Nucleus accumbens (tissue), 56 donors: Measurements from ENCODE around the gene AQP10.
"Not testable (repeated sequence)": the region's sequence is repeated elsewhere in the genome, so short reads cannot be mapped to it uniquely, and the experiment has no call there.

Experiments used
- DNase-seq, 56 donors: peaks; one replicate each; lab custom pipeline; 2025; lab: John Stamatoyannopoulos, UW

Gene AQP10

GRCh38 chr1:154321609-154321934, 679 bp downstream of the AQP10 start:
- not testable (repeated sequence) for DNase-seq

- no peak for DNase-seq
Observed at GRCh38 chr1:154323493-154323892, 2.6 kb downstream of the AQP10 start.

GRCh38 chr1:154324241-154324640, 3.3 kb downstream of the AQP10 start:
- no peak for DNase-seq

DNA sequence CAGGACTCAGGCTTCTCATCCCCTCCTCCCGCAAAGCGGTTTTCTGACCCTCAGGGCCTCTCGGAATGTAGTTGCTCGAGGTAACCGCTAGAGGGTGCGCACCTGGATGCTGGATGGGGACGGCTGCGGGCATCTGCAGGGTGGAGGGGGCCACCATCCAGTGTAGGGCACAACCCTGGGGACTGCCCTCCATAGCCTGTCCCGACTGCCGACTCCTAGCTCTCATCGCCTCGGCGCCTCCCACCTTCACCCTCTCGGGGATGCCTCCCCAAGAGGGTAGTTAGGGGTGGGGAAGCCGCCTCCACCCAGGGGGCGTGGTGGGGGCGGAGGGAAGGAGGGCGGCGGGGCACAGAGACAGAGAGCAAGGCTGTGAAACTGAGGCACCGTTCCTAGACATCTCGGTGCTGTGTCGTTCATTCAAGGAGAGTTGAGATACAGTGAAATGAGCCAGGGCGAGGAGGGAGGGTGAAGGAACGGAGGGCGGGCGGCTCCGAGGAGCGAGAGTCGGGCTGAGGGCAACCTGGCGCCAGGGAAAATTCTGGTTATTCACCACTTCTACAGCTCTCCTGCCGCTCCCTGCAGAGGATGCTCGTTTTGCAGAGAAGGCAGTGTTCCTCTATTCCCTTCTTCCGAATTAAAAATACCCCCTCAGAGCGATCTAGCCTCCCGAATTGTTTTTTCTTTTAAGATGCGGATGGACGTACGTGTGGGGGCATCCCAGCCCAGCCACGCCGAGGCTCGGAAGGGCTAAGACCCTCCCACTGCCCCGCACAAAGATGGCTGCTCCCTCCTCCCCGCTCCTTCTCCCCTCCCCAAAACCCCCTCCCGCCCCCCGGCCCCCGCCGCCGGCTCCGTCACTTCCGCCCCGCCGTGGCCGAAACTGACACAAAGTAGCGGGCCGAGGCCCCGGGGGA, 4.0 kb downstream of the AQP10 start, which contains the start of gene ATP8B2:
Gene ATP8B2 (plus strand): TSS at position 857 of the 914 bp plus-strand sequence. CDS start 2,617 bp downstream, outside the sequence.
- peak in 53 of 56 donors; percentile 24 to 84 (median 61) for DNase-seq

- DNase-seq = peak in 42 of 56 donors; percentile 10 to 64 (median 44)
Observed at GRCh38 chr1:154325583-154326545, 5.0 kb downstream of the AQP10 start.

DNA sequence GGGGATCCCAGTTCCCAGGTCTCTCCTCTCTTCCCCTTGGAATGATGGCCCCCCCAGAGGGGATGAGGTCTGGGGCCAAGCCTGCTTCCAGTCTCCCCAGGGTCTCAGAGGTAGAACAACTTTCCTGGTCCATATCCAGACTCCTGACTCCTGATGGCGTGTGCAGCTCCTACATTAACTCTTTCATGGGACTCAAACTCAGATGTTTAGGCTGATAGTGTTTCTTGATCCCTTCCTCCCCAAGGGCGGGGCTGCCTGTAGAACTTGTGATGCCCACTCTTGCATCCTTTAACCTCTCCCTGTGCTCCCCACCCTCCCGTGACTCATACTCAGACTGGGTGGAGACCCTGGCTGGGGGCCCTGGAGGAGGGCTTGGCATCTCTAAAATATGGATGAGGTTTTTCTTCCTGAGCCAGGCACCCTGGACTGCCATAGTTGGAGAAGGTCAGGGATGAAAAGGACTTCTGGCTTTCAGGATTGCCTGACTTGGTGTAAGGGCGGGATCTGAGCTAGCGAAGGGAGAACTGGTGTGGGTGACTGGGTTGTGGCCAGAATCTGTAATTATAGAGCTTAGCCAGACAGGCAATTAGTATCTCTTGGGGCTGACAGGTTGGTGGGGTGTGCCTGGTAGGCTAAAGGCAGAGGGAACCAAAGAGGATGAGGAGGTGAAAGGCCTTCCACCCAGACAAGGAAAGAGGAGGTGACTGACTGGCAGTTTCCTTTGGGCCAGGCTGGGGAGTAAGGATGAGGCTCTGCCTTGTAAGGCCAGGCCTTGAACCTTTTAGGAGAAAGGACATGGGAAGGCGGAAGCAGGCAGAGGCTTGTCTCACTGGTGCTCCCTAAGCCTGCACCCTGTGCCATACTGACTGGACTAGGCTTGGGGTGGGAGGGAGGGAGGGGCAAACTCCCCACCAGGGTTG, 5.9 kb downstream of the AQP10 start:
- DNase-seq = peak in 1 of 56 donors; percentile 29

DNA sequence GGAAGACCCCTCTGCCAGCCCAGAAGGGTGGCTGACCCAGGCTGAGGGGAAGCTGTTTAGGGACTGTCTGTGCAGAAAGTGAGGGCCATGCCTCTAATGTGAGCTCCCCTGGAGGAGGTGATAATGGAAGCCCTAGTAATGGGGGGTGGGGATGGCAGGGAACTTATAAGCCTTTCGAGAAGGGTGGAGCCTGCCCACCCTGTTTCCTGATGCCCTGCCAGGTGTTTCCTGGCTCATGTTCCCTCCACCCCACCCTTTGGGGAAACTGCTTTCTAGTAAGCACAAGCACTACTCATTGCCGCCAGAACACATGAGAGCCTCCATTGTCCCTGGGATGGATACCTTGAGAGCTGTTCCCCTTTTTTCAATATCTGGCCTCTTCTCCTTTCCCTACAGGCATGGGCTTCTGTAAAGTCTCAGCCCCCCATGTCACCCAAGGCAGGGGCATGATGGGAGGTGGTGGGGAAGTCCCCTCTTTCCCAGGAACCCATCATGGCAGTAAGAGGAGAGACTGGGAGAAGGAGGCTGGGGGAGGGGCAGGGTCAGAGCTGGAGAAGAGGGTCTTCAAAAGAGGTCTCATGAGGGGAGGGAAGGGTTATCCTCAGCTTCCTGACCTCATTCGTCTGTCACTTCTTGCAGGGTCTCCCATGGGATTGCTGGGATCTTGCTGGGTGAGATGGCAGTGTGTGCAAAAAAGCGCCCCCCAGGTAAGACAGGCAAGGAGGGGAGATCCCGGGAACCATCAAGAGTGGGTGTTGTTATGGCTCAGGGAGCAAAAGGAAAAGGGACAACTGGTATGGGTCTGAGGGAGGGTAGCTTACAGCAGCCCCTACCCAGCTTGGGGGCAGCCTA, 6.8 kb downstream of the AQP10 start:
- DNase-seq = peak in 2 of 56 donors; percentile 12 to 27

DNA sequence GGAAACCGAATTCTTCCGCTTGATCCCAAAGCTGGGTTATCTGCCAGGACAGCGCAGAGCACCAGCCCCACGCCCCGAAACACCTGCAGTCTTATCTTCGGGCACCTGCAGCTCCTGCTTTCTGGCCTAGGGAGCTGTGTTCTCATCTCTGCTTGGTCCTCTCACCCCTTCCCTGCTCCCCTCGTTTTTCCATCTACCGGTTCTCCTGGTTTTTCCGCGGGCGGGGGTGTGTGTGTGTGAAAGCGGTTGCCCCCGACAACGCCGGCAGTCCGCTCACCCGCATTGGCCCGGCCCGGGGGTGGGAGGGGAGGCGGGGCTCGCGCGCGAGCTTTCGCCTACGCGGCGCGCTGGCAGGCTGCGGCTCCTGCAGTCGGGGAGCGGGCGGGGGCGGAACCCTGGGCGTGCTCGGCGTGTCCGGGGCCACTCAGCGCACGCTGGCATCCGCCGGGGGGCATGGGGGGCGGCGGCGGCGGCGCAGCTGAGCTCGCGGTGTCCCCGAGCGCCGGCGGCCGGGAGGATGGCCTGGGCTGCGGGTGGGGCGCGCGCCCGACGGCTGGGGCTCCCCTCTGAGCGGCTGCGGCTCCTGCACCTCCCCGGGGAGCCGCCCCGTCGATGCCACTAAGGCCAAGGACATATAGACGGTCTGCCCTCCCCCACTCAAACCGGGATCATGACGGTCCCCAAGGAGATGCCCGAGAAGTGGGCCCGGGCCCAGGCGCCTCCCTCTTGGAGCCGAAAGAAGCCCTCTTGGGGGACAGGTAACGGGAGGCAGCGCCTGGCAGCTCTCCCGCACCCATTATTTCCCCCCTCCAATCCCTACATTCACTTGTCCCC, 7.6 kb downstream of the AQP10 start:
- DNase-seq = peak in 55 of 56 donors; percentile 28 to 93 (median 76)

GRCh38 chr1:154329152-154329521, 8.2 kb downstream of the AQP10 start:
- DNase-seq = peak in 11 of 56 donors; percentile 11 to 69 (median 47)

DNA sequence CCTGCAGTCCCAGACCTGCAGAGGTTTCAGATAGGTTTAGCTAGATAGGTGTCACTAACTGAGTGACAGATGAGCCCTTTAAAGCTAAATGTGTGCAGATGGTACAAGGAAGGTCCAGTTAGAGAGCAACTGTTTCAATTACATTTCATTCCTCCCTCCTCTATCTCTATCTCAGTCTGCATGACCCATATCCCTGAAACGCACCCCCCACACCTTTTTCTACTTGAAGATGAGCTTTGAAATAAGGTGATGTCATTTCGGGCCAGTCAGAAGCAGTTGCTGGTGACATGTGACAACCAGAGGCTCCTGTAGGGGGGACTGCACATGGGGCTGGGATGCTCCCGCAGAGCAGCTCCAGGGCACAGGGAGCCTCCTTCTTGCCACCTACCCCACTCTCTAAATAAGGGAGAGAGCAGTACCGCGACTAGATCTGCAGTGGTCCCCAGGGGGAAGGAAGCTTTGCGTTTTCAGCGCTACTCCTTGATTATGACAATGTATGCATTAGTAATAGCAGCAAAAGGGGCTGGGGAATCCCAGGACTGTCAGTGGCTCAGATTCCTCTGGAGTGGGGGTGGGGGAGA, 8.7 kb downstream of the AQP10 start:
- DNase-seq = peak in 34 of 56 donors; percentile 17 to 79 (median 38)

DNA sequence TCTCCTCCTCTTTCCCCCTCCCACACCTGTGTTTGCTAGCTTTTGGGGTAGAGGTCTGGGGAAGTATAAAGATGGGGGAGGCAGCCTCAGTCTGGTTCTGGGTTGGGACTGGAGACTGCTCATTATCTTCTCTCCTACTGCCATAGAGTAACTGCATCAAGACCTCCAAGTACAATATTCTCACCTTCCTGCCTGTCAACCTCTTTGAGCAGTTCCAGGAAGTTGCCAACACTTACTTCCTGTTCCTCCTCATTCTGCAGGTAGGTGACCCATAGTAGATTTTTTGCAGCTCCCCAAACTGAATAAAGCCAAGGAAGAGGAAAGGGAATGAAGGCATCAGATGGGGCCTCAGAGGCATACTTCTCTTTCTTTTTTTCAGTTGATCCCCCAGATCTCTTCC, 9.8 kb downstream of the AQP10 start:
- DNase-seq = no peak

DNA sequence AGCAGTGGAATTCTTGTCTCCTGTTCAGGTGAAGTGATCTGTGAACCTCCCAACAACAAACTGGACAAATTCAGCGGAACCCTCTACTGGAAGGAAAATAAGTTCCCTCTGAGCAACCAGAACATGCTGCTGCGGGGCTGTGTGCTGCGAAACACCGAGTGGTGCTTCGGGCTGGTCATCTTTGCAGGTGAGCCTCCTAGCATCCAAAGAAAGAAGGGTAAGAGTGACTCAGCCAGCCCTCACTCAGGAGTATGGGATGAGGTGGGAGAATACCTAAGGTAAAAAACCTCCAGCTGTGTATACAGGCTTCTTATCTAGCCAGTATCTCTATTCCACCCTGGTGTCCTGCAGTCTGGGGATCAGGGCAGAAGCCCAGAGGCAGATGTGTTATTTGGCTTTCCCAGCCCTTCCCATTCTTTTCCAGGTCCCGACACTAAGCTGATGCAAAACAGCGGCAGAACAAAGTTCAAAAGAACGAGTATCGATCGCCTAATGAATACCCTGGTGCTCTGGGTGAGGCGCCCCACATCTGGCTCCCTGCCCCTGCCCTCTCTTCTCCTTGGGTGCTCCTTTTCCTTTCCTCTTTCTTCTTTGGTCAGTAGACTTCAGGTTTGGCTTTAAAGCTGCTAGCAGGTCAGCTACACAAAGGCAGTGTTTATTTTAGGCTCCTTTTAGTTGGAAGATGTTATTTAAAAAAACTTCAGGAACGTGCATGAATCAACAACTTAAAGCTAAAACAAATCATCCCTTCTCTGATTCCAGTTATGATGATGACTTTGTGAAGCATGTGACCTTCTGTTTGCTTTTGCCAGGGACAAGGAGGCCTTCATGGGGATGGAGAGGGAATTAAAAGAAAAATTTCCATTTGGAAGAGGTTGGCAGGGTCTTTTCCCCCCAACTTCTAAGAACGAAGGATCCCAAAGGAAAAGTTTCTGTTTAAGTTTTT, 13.5 kb downstream of the AQP10 start:
- DNase-seq = no peak

- DNase-seq = peak in 45 of 56 donors; percentile 14 to 90 (median 54)
Observed at GRCh38 chr1:154335025-154335714, 14.3 kb downstream of the AQP10 start.

GRCh38 chr1:154337253-154337894, 16.5 kb downstream of the AQP10 start:
- DNase-seq = no peak

- DNase-seq = no peak
Observed at GRCh38 chr1:154338875-154339274, 18.0 kb downstream of the AQP10 start.
